GM12878 (cell line): ENCODE measurements around the gene CFAP70. TPM values are rescaled to one million over a fixed set of nuclear protein-coding genes. Genes with fewer than 3 reads are reported as not detected.
"Not testable (repeated sequence)": the region's sequence is repeated elsewhere in the genome, so short reads cannot be mapped to it uniquely, and the experiment has no call there.

ENCODE experiments used
- ATAC-seq: fragments of 200-7000 bp; cut with Tn5 transposase; 3 replicates; pipeline ENCODE4 v1.9.1; 2020; ENCODE audit warnings: mild to moderate bottlenecking, moderate library complexity
- BruUV-seq: library from RNA; stranded (reverse); fragments of 400-500 nt; replicated peaks from 2 replicates; lab custom pipeline; 2021; lab: Mats Ljungman, UMichigan
- CTCF ChIA-PET: fragments of 300-600 bp; sonication (Branson Sonifier 250); formaldehyde crosslinking; extraction: SDS; loops from one replicate; lab custom pipeline; 2021; ENCODE audit warnings: inconsistent platforms; lab: Yijun Ruan, JAX
- POLR2A ChIA-PET: fragments of 350-600 bp; formaldehyde crosslinking; extraction: SDS; loops from one replicate; lab custom pipeline; 2021; ENCODE audit warnings: inconsistent platforms; lab: Charles Lee
- RAD21 ChIA-PET: fragments of 300-600 bp; sonication (Branson Sonifier 250); formaldehyde crosslinking; loops from one replicate; lab custom pipeline; 2023; ENCODE audit warnings: antibody characterized with exemption; ENCODE audit not compliant: unreplicated experiment; lab: Charles Lee
- SMC1A ChIA-PET: fragments of 300-600 bp; sonication (Branson Sonifier 250); formaldehyde crosslinking; loops from one replicate; lab custom pipeline; 2023; ENCODE audit not compliant: unreplicated experiment, uncharacterized antibody; lab: Charles Lee
- DNase-seq: peaks from one replicate; pipeline ENCODE4 v3.0.0-alpha.2; 2011; ENCODE audit warnings: low read depth, low spot score
- FAIRE-seq: peaks from 3 replicates; lab custom pipeline; 2011; peaks lifted over from hg19 to GRCh38; lab: Jason Lieb, UNC
- H2AFZ ChIP-seq: 2 replicates; pipeline ENCODE4 v1.6.0; 2011; ENCODE audit warnings: low read depth, low read length, control low read depth; ENCODE audit not compliant: control insufficient read depth
- H3K27ac ChIP-seq: 2 replicates; pipeline ENCODE4 v1.5.1; 2011; ENCODE audit warnings: control low read depth; ENCODE audit not compliant: control insufficient read depth, insufficient read depth
- H3K27me3 ChIP-seq, 2 experiments: replicated peaks in 1 of 2; 2 replicates each; pipeline versions ENCODE4 v1.6.0 to v1.6.1; 2011; ENCODE audit warnings: low read length in 1 of 2; ENCODE audit not compliant: control insufficient read depth in 2 of 2, insufficient read depth in 2 of 2
- H3K36me3 ChIP-seq, 2 experiments: 2 replicates each; pipeline ENCODE4 v1.5.1; 2011; ENCODE audit warnings: low read length in 1 of 2; ENCODE audit not compliant: control insufficient read depth in 2 of 2, insufficient read depth in 2 of 2
- H3K4me1 ChIP-seq: 2 replicates; pipeline ENCODE4 v1.6.1; 2011; ENCODE audit warnings: mild to moderate bottlenecking, low read length, moderate library complexity, mixed read lengths; ENCODE audit not compliant: control insufficient read depth, insufficient read depth
- H3K4me2 ChIP-seq: 2 replicates; pipeline ENCODE4 v1.6.0; 2011; ENCODE audit warnings: control low read depth; ENCODE audit not compliant: control insufficient read depth, insufficient read depth
- H3K4me3 ChIP-seq: fragments of 200-600 bp; sonication (generic); 2 replicates; pipeline ENCODE4 v1.5.1; 2016
- H3K79me2 ChIP-seq: 2 replicates; pipeline ENCODE4 v1.6.0; 2011; ENCODE audit warnings: low read length; ENCODE audit not compliant: control insufficient read depth, insufficient read depth
- H3K9ac ChIP-seq: 2 replicates; pipeline ENCODE4 v1.8.0; 2011; ENCODE audit warnings: low read length, control low read depth, mixed read lengths; ENCODE audit not compliant: control insufficient read depth, insufficient read depth
- H3K9me3 ChIP-seq: replicated peaks from 3 replicates; pipeline ENCODE4 v1.5.1; 2011; ENCODE audit warnings: mild to moderate bottlenecking, low read length; ENCODE audit not compliant: control insufficient read depth, insufficient read depth
- H4K20me1 ChIP-seq: 2 replicates; pipeline ENCODE4 v1.6.0; 2011; ENCODE audit not compliant: control insufficient read depth, insufficient read depth
- CTCF ChIP-seq, 3 experiments: IDR thresholded peaks in 2 of 3; conservative IDR thresholded peaks in 1 of 3; 2 replicates each; pipeline ENCODE4 v1.5.1; 2011; ENCODE audit warnings: low read depth in 3 of 3, low read length in 3 of 3, mild to moderate bottlenecking in 3 of 3, control low read depth in 2 of 3, moderate library complexity in 2 of 3, inconsistent platforms in 1 of 3, mixed read lengths in 1 of 3; ENCODE audit not compliant: control insufficient read depth in 2 of 3, insufficient read depth in 1 of 3; ENCODE audit errors: extremely low read depth in 1 of 3
- EED ChIP-seq: sonication (generic); IDR thresholded peaks from 2 replicates; pipeline ENCODE4 v1.6.1; 2016; ENCODE audit warnings: antibody characterized with exemption, low read depth
- SMAD1 ChIP-seq: fragments of 450-650 bp; IDR thresholded peaks from 2 replicates; pipeline ENCODE4 v1.6.1; 2018; ENCODE audit warnings: mild to moderate bottlenecking, low read depth; ENCODE audit not compliant: partially characterized antibody
- WGBS: methylation state at CpG from one replicate; pipeline ENCODE4 v1.1.6; 2016; ENCODE audit warnings: low lambda C conversion rate; ENCODE audit not compliant: insufficient replicate concordance, insufficient coverage; ENCODE audit errors: missing lambda C conversion rate; 5-methylcytosine and 5-hydroxymethylcytosine counted together
- in situ Hi-C: fragments of 300-500 bp; cut with MboI; formaldehyde crosslinking; loops from 9 replicates; pipeline ENCODE4 v1.14.3; 2018; ENCODE audit warnings: mixed read lengths
- intact Hi-C: fragments of 100-400 bp; cut with micrococcal nuclease; formaldehyde crosslinking; loops from one replicate; pipeline ENCODE4 v1.14.2; 2022; ENCODE audit not compliant: unreplicated experiment
- polyA plus RNA-seq, 11 experiments: library from polyadenylated mRNA; depleted of rRNA in 4 of 11; unstranded in 6 of 11; stranded (reverse) in 5 of 11; fragments of >200 nt; fragmentation: Nextera tagmentation in 4 of 11; fragmentation: Illumina TruSeq in 1 of 11; extraction: Ambion mirVana in 4 of 11; extraction: Trizol in 1 of 11; gene quantifications; 1 replicate in 1 of 11; 2 replicates in 10 of 11; pipeline versions ENCODE4 v1.2.1 to v1.2.3, GENCODE V29; 2011 to 2016; ENCODE audit warnings: inconsistent platforms in 2 of 11, missing spikeins in 2 of 11, low read depth in 1 of 11
- total RNA-seq, 4 experiments: library from RNA; depleted of rRNA in 3 of 4; stranded (reverse); fragments of >200 nt in 3 of 4; fragmentation: Illumina TruSeq in 1 of 4; extraction: Trizol in 1 of 4; gene quantifications; 2 replicates each; pipeline versions ENCODE4 v1.2.1 to v1.2.3, GENCODE V29; 2013 to 2021

CFAP70 gene
- total and polyA plus RNA-seq, 10 of the 15 experiments (the other 5 are each of a cell fraction or from before 2014, with no cell fraction given) = 0.21 to 1.1 (median 0.42) TPM

DNA sequence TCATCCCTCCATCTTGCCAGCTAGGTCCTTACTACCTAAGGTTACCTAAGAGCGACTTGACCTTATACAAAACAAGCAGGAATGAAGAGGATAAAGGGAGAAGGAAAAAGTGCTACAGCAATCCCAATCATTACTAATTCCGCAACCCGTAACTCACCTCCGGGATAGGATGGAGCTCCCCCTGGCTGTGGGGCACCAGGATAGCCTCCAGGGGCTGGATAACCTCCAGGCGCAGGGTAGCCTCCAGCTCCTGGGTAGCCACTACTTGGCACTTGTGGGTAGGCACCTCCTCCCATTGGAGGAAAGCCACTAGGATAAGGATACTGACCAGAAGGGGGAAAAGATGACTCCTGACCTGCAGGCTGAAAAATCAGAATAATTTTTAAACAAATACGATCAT, 39.4 kb upstream of the CFAP70 start:
- Histone ChIP-seq H3K79me2 (peaks cover 10% of the 10 kb centered on the region), H3K9ac (no peak overlapping the region), H3K36me3 (peaks cover 4 to 23% of the 10 kb centered on the region in 2 experiments), H2AFZ (no peak overlapping the region), H3K9me3 (no peaks in the 10 kb centered on the region; the same call in 2 of the 3 replicates), H3K4me3 (no peak overlapping the region), H3K4me1 (no peaks in the 10 kb centered on the region), H3K27ac (no peak overlapping the region), H3K27me3 (no peaks in the 10 kb centered on the region), H4K20me1 (no peaks in the 10 kb centered on the region), H3K4me2 (no peak overlapping the region)
- intact Hi-C loops (no loop called here), in situ Hi-C loops (no loop called here)
- CTCF ChIA-PET = interaction anchor here (0.6 to 1.0 kb wide), 3 partner anchors 9 to 134 kb away, joined by 3 read pairs; no protein-coding TSS in a partner anchor
- DNase-seq = no peak
- 98% methylated on average over 6 of the region's 6 CpGs for WGBS
- BruUV-seq = no TSS peak
- POLR2A ChIA-PET = no interaction called here
- no peak for ATAC-seq
- SMC1A ChIA-PET = interaction anchor here (0.6 to 1.3 kb wide), 2 partner anchors 14 to 41 kb away, joined by 3 read pairs; no protein-coding TSS in a partner anchor
- no peak for FAIRE-seq
- RAD21 ChIA-PET = no interaction called here
- TF ChIP-seq EED (no peak), SMAD1 (no peak), CTCF (IDR thresholded peaks at IDR 0.05 in 2 of 3, conservative IDR thresholded peaks at IDR 0.05 in 1 of 3; ENCODE audit: control insufficient read depth in 2 of 3, extremely low read depth in 1 of 3, insufficient read depth in 1 of 3, low read depth in 3 of 3, low read length in 3 of 3) (peak in 2 of 3 experiments; percentile 6 to 20; a peak in 1 of 6 replicates)

DNA sequence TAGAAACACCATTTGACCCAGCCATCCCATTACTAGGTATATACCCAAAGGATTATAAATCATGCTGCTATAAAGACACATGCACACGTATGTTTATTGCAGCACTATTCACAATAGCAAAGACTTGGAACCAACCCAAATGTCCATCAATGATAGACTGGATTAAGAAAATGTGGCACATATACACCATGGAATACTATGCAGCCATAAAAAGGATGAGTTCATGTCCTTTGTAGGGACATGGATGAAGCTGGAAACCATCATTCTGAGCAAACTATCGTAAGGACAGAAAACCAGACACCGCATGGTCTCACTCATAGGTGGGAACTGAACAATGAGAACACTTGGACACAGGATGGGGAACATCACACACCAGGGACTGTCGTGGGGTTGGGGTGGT, 35.7 kb upstream of the CFAP70 start:
- H3K4me3 ChIP-seq, H3K27me3 ChIP-seq, H3K79me2 ChIP-seq, H3K4me2 ChIP-seq, FAIRE-seq, H3K27ac ChIP-seq, CTCF ChIA-PET, H3K4me1 ChIP-seq, H3K9me3 ChIP-seq, POLR2A ChIA-PET, H2AFZ ChIP-seq, SMC1A ChIA-PET, H3K9ac ChIP-seq, BruUV-seq, ATAC-seq, in situ Hi-C loops, RAD21 ChIA-PET, DNase-seq, H4K20me1 ChIP-seq, intact Hi-C loops: not testable (repeated sequence)
- H3K36me3 ChIP-seq = peaks cover 4 to 25% of the 10 kb centered on the region in 2 experiments
- 96% methylated on average over 3 of the region's 4 CpGs for WGBS
